GM12878 (cell line): ENCODE results near the gene TTC17. TPM values are rescaled to one million over a fixed set of nuclear protein-coding genes. Genes with fewer than 3 reads are reported as not detected.

Experiments used
- ATAC-seq: fragments of 200-7000 bp; cut with Tn5 transposase; 3 replicates; pipeline ENCODE4 v1.9.1; 2020; ENCODE audit warnings: mild to moderate bottlenecking, moderate library complexity
- BruUV-seq: library from RNA; stranded (reverse); fragments of 400-500 nt; replicated peaks from 2 replicates; lab custom pipeline; 2021; lab: Mats Ljungman, UMichigan
- CTCF ChIA-PET: fragments of 300-600 bp; sonication (Branson Sonifier 250); formaldehyde crosslinking; extraction: SDS; loops from one replicate; lab custom pipeline; 2021; ENCODE audit warnings: inconsistent platforms; lab: Yijun Ruan, JAX
- POLR2A ChIA-PET: fragments of 350-600 bp; formaldehyde crosslinking; extraction: SDS; loops from one replicate; lab custom pipeline; 2021; ENCODE audit warnings: inconsistent platforms; lab: Charles Lee
- RAD21 ChIA-PET: fragments of 300-600 bp; sonication (Branson Sonifier 250); formaldehyde crosslinking; loops from one replicate; lab custom pipeline; 2023; ENCODE audit warnings: antibody characterized with exemption; ENCODE audit not compliant: unreplicated experiment; lab: Charles Lee
- SMC1A ChIA-PET: fragments of 300-600 bp; sonication (Branson Sonifier 250); formaldehyde crosslinking; loops from one replicate; lab custom pipeline; 2023; ENCODE audit not compliant: unreplicated experiment, uncharacterized antibody; lab: Charles Lee
- DNase-seq: peaks from one replicate; pipeline ENCODE4 v3.0.0-alpha.2; 2011; ENCODE audit warnings: low read depth, low spot score
- FAIRE-seq: peaks from 3 replicates; lab custom pipeline; 2011; peaks lifted over from hg19 to GRCh38; lab: Jason Lieb, UNC
- H2AFZ ChIP-seq: 2 replicates; pipeline ENCODE4 v1.6.0; 2011; ENCODE audit warnings: low read depth, low read length, control low read depth; ENCODE audit not compliant: control insufficient read depth
- H3K27ac ChIP-seq: 2 replicates; pipeline ENCODE4 v1.5.1; 2011; ENCODE audit warnings: control low read depth; ENCODE audit not compliant: control insufficient read depth, insufficient read depth
- H3K27me3 ChIP-seq, 2 experiments: replicated peaks in 1 of 2; 2 replicates each; pipeline versions ENCODE4 v1.6.0 to v1.6.1; 2011; ENCODE audit warnings: low read length in 1 of 2; ENCODE audit not compliant: control insufficient read depth in 2 of 2, insufficient read depth in 2 of 2
- H3K36me3 ChIP-seq, 2 experiments: 2 replicates each; pipeline ENCODE4 v1.5.1; 2011; ENCODE audit warnings: low read length in 1 of 2; ENCODE audit not compliant: control insufficient read depth in 2 of 2, insufficient read depth in 2 of 2
- H3K4me1 ChIP-seq: 2 replicates; pipeline ENCODE4 v1.6.1; 2011; ENCODE audit warnings: mild to moderate bottlenecking, low read length, moderate library complexity, mixed read lengths; ENCODE audit not compliant: control insufficient read depth, insufficient read depth
- H3K4me2 ChIP-seq: 2 replicates; pipeline ENCODE4 v1.6.0; 2011; ENCODE audit warnings: control low read depth; ENCODE audit not compliant: control insufficient read depth, insufficient read depth
- H3K4me3 ChIP-seq: fragments of 200-600 bp; sonication (generic); 2 replicates; pipeline ENCODE4 v1.5.1; 2016
- H3K79me2 ChIP-seq: 2 replicates; pipeline ENCODE4 v1.6.0; 2011; ENCODE audit warnings: low read length; ENCODE audit not compliant: control insufficient read depth, insufficient read depth
- H3K9ac ChIP-seq: 2 replicates; pipeline ENCODE4 v1.8.0; 2011; ENCODE audit warnings: low read length, control low read depth, mixed read lengths; ENCODE audit not compliant: control insufficient read depth, insufficient read depth
- H3K9me3 ChIP-seq: replicated peaks from 3 replicates; pipeline ENCODE4 v1.5.1; 2011; ENCODE audit warnings: mild to moderate bottlenecking, low read length; ENCODE audit not compliant: control insufficient read depth, insufficient read depth
- H4K20me1 ChIP-seq: 2 replicates; pipeline ENCODE4 v1.6.0; 2011; ENCODE audit not compliant: control insufficient read depth, insufficient read depth
- BCL3 ChIP-seq: IDR thresholded peaks from 2 replicates; pipeline ENCODE4 v1.6.1; 2011; ENCODE audit warnings: borderline replicate concordance, low read depth, mild to moderate bottlenecking, moderate library complexity, low read length; ENCODE audit not compliant: insufficient read depth, poor library complexity, severe bottlenecking
- IKZF2 ChIP-seq, 2 experiments: fragments of 450-650 bp; IDR thresholded peaks; 2 replicates each; pipeline ENCODE4 v1.6.1; 2017; ENCODE audit warnings: mild to moderate bottlenecking in 2 of 2, moderate library complexity in 2 of 2
- KDM1A ChIP-seq: fragments of 200-600 bp; sonication (generic); IDR thresholded peaks from 2 replicates; pipeline ENCODE4 v1.6.1; 2016; ENCODE audit warnings: borderline replicate concordance
- NR2C2 ChIP-seq: IDR thresholded peaks from 2 replicates; pipeline ENCODE4 v1.6.1; 2011; ENCODE audit warnings: borderline replicate concordance, low read depth; ENCODE audit not compliant: control insufficient read depth, insufficient read length
- NR2F1 ChIP-seq: fragments of 450-650 bp; conservative IDR thresholded peaks from 2 replicates; pipeline ENCODE4 v1.6.1; 2017; ENCODE audit warnings: mild to moderate bottlenecking
- RAD21 ChIP-seq: IDR thresholded peaks from 2 replicates; pipeline ENCODE4 v1.6.1; 2011; ENCODE audit warnings: mild to moderate bottlenecking, low read depth, low read length, moderate library complexity; ENCODE audit not compliant: insufficient read depth
- RFX5 ChIP-seq: IDR thresholded peaks from 2 replicates; pipeline ENCODE4 v1.6.1; 2011; ENCODE audit warnings: low read depth, low read length, improper control_type of control experiment
- SREBF1 ChIP-seq: IDR thresholded peaks from 2 replicates; pipeline ENCODE4 v1.6.1; 2012; ENCODE audit warnings: mild to moderate bottlenecking, low read length
- TAF1 ChIP-seq: IDR thresholded peaks from 2 replicates; pipeline ENCODE4 v1.6.1; 2011; ENCODE audit warnings: mild to moderate bottlenecking, low read depth, low read length, borderline replicate concordance
- ZBTB40 ChIP-seq: fragments of 450-650 bp; IDR thresholded peaks from 2 replicates; pipeline ENCODE4 v1.6.1; 2016; ENCODE audit warnings: mild to moderate bottlenecking, moderate library complexity, borderline replicate concordance
- WGBS: methylation state at CpG from one replicate; pipeline ENCODE4 v1.1.6; 2016; ENCODE audit warnings: low lambda C conversion rate; ENCODE audit not compliant: insufficient replicate concordance, insufficient coverage; ENCODE audit errors: missing lambda C conversion rate; 5-methylcytosine and 5-hydroxymethylcytosine counted together
- in situ Hi-C: fragments of 300-500 bp; cut with MboI; formaldehyde crosslinking; loops from 9 replicates; pipeline ENCODE4 v1.14.3; 2018; ENCODE audit warnings: mixed read lengths
- intact Hi-C: fragments of 100-400 bp; cut with micrococcal nuclease; formaldehyde crosslinking; loops from one replicate; pipeline ENCODE4 v1.14.2; 2022; ENCODE audit not compliant: unreplicated experiment
- polyA plus RNA-seq, 11 experiments: library from polyadenylated mRNA; depleted of rRNA in 4 of 11; unstranded in 6 of 11; stranded (reverse) in 5 of 11; fragments of >200 nt; fragmentation: Nextera tagmentation in 4 of 11; fragmentation: Illumina TruSeq in 1 of 11; extraction: Ambion mirVana in 4 of 11; extraction: Trizol in 1 of 11; gene quantifications; 1 replicate in 1 of 11; 2 replicates in 10 of 11; pipeline versions ENCODE4 v1.2.1 to v1.2.3, GENCODE V29; 2011 to 2016; ENCODE audit warnings: inconsistent platforms in 2 of 11, missing spikeins in 2 of 11, low read depth in 1 of 11
- total RNA-seq, 4 experiments: library from RNA; depleted of rRNA in 3 of 4; stranded (reverse); fragments of >200 nt in 3 of 4; fragmentation: Illumina TruSeq in 1 of 4; extraction: Trizol in 1 of 4; gene quantifications; 2 replicates each; pipeline versions ENCODE4 v1.2.1 to v1.2.3, GENCODE V29; 2013 to 2021
- TF ChIP-seq, protein P1 (sequence below): fragments of 450-650 bp; formaldehyde crosslinking; IDR thresholded peaks from 2 replicates; pipeline ENCODE4 v1.5.0; 2022; ENCODE audit warnings: mild to moderate bottlenecking, missing genetic modification characterization
- TF ChIP-seq, protein P2 (sequence below): IDR thresholded peaks from 2 replicates; pipeline ENCODE4 v1.6.1; 2012; ENCODE audit warnings: low read depth, low read length, improper control_type of control experiment

TTC17 gene
- total and polyA plus RNA-seq, 10 of the 15 experiments (the other 5 are each of a cell fraction or from before 2014, with no cell fraction given), result 15.9 to 116 (median 41.5) TPM

DNA sequence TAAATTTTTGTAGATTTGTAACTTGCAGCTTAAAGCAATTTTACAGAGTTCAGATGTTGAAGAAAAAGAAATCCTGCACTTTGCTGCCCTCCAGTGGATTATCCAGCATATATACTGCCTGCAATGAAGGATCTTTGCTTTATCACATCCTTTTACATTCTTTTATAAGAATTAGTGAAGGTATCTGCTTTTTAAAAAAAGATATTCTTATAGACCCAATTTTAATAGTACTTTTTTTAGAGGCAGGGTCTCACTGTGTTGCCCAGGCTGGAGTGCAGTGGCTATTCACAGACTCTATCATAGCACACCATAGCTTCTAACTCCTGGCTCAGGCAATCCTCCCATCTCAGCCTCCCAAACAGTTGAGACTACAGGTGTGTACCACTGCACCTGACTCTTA, 60.7 kb downstream of the TTC17 start (continued):
- TF ChIP-seq ZBTB40 (no peak), RAD21 (peak; percentile 73), SREBF1 (no peak)
- TF ChIP-seq, all 136 proteins: peak for 3

DNA sequence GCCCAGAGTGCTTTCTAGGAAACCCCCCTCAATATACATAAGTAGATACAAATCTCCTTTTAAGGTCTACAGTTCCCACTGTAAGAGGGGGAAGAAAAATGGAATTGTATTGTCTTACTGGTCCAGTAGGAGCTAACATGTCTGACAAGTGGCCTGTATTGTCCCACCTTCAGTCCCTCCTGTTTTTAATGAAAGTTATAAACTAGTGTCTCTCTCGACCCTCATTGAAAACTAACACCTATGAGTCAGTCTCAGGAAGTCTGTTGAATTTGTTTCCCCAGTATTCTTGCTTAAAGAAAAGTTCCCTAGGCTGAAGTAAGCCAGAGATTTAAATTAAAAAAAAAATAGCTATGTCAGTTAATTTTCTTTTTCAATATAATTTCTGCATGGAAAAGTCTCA, 69.3 kb downstream of the TTC17 start:
- Histone ChIP-seq H3K9me3 (no peaks in the 10 kb centered on the region), H3K27me3 (no peaks in the 10 kb centered on the region), H3K4me3 (no peak overlapping the region), H3K4me1 (no peaks in the 10 kb centered on the region), H2AFZ (no peak overlapping the region), H3K27ac (no peak overlapping the region), H3K36me3 (peaks cover 0 to 7% of the 10 kb centered on the region in 2 experiments; a peak in 2 of 4 replicates), H4K20me1 (no peaks in the 10 kb centered on the region), H3K9ac (no peak overlapping the region), H3K4me2 (no peak overlapping the region), H3K79me2 (no peaks in the 10 kb centered on the region)
- no TSS peak for BruUV-seq
- ATAC-seq (no peak), DNase-seq (no peak), FAIRE-seq (no peak)
- SMC1A ChIA-PET, result interaction anchor here (1.1 to 1.4 kb wide), 2 partner anchors 8 to 24 kb away, joined by 4 to 8 read pairs; no protein-coding TSS in a partner anchor
- intact Hi-C loops (no loop called here), in situ Hi-C loops (no loop called here)
- 100% methylated on average over 1 of the region's 1 CpG for WGBS
- RAD21 ChIA-PET, result no interaction called here
- POLR2A ChIA-PET, result no interaction called here
- CTCF ChIA-PET, result interaction anchor here (1.3 to 3.1 kb wide), 3 partner anchors 9 to 65 kb away, joined by 3 to 9 read pairs (median 3); no protein-coding TSS in a partner anchor
- TF ChIP-seq, protein P1, sequence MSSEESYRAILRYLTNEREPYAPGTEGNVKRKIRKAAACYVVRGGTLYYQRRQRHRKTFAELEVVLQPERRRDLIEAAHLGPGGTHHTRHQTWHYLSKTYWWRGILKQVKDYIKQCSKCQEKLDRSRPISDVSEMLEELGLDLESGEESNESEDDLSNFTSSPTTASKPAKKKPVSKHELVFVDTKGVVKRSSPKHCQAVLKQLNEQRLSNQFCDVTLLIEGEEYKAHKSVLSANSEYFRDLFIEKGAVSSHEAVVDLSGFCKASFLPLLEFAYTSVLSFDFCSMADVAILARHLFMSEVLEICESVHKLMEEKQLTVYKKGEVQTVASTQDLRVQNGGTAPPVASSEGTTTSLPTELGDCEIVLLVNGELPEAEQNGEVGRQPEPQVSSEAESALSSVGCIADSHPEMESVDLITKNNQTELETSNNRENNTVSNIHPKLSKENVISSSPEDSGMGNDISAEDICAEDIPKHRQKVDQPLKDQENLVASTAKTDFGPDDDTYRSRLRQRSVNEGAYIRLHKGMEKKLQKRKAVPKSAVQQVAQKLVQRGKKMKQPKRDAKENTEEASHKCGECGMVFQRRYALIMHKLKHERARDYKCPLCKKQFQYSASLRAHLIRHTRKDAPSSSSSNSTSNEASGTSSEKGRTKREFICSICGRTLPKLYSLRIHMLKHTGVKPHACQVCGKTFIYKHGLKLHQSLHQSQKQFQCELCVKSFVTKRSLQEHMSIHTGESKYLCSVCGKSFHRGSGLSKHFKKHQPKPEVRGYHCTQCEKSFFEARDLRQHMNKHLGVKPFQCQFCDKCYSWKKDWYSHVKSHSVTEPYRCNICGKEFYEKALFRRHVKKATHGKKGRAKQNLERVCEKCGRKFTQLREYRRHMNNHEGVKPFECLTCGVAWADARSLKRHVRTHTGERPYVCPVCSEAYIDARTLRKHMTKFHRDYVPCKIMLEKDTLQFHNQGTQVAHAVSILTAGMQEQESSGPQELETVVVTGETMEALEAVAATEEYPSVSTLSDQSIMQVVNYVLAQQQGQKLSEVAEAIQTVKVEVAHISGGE (CRISPR knock-in tag), result no peak
- TF ChIP-seq NR2C2 (no peak), RFX5 (no peak), IKZF2 (IDR thresholded peaks at IDR 0.05) (no peak), NR2F1 (no peak), KDM1A (no peak), BCL3 (no peak), TAF1 (no peak)
- TF ChIP-seq, protein P2, sequence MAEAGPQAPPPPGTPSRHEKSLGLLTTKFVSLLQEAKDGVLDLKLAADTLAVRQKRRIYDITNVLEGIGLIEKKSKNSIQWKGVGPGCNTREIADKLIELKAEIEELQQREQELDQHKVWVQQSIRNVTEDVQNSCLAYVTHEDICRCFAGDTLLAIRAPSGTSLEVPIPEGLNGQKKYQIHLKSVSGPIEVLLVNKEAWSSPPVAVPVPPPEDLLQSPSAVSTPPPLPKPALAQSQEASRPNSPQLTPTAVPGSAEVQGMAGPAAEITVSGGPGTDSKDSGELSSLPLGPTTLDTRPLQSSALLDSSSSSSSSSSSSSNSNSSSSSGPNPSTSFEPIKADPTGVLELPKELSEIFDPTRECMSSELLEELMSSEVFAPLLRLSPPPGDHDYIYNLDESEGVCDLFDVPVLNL, result no peak
